ENCODE results near the gene PAK2. TPM values are rescaled to one million over a fixed set of nuclear protein-coding genes. Genes with fewer than 3 reads are reported as not detected.

Gene PAK2
- 100 to 1,000 TPM in 1 of 4 donors, 10 to 100 TPM in 3; 69.3 to 127 (median 74.7) TPM for total RNA-seq

- no peak for TF ChIP-seq CTCF (IDR thresholded peaks at IDR 0.05; ENCODE audit: low read depth)
Observed at GRCh38 chr3:196739671-196740480, at the start of gene PAK2. Gene PAK2 (plus strand): TSS chr3:196739857. CDS start chr3:196782647, 42,790 bp downstream.

- TF ChIP-seq CTCF (IDR thresholded peaks at IDR 0.05; ENCODE audit: low read depth) = no peak
Observed at GRCh38 chr3:196689941-196690660, 49.6 kb upstream of the PAK2 start.

DNA sequence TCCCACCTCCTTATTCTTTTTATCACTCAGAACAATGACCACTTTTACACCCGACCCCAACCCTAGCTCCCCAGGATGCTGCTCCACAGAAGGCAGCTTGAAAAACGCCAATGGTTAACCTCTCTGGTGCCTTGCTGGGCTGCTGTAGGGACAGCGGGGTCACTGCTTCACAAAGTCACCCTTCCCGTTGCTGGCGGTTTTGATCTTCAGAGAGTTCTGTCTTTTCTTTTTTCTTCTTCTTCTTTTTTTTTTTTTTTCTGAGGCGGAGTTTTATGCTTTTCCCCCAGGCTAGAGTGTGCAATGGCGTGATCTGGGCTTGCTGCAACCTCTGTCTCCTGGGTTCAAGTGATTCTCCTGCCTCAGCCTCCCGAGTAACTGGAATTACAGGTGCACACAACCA, 48.3 kb upstream of the PAK2 start:
- TF ChIP-seq CTCF (IDR thresholded peaks at IDR 0.05; ENCODE audit: low read depth) = no peak

DNA sequence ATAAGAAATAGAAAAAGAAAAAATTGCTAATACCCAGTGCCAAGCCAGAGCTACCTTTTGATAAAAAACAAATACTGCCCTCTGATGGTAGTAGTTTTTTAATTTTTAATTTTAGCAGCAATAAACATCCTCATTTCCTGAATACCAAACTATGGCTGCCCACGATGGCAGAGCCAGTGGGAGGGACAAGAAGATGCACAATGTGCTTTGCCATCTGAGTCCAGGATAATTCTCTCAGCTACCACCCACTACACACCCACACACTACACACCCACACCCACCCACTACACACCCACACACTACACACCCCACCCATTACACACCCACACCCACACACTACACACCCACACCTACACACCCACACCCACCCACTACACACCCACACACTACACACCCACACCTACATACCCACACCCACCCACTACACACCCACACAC, 45.4 kb upstream of the PAK2 start:
- no peak for TF ChIP-seq CTCF (IDR thresholded peaks at IDR 0.05; ENCODE audit: low read depth)

- TF ChIP-seq CTCF (IDR thresholded peaks at IDR 0.05; ENCODE audit: low read depth) = no peak
Observed at GRCh38 chr3:196694941-196695848, 44.5 kb upstream of the PAK2 start.

DNA sequence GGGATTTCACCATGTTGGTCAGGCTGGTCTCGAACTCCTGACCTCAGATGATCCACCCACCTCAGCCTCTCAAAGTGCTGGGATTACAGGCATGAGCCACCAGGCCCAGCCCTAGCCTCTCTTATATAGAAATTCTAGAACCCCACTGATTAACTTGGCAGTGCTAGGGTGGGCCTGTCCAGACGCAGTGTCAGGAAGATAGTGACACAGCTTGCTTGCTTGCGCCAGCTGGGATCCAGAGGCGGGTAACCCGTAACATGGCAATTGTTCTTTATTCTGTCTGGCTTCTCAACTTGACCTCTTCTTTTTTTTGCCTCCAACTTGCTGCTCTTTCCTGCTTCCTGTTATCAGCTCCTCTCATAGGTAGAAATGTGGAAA, 43.8 kb upstream of the PAK2 start:
- TF ChIP-seq CTCF (IDR thresholded peaks at IDR 0.05; ENCODE audit: low read depth) = no peak

All from subcutaneous adipose tissue (tissue), 4 donors.